Sigmoid colon (tissue), 7 donors: ENCODE results near the gene TTI1. TPM values are rescaled to one million over a fixed set of nuclear protein-coding genes. Genes with fewer than 3 reads are reported as not detected.

ENCODE experiments used
- DNase-seq: peaks from one replicate; pipeline ENCODE4 v3.0.0-alpha.2; 2019
- H3K27ac ChIP-seq, 4 donors: fragments of 200-600 bp; sonication (generic); one replicate each; pipeline ENCODE4 v1.5.1; 2016 to 2019; ENCODE audit warnings: mild to moderate bottlenecking in 1 of 4
- H3K27me3 ChIP-seq, 3 donors: fragments of 200-600 bp; sonication (generic); one replicate each; pipeline ENCODE4 v1.5.1; 2019; ENCODE audit warnings: mild to moderate bottlenecking in 1 of 3
- H3K36me3 ChIP-seq, 4 donors: fragments of 200-600 bp; sonication (generic); one replicate each; pipeline ENCODE4 v1.5.1; 2016 to 2019
- H3K4me1 ChIP-seq, 4 donors: fragments of 200-600 bp; sonication (generic); one replicate each; pipeline ENCODE4 v1.5.1; 2017 to 2019
- H3K4me3 ChIP-seq, 4 donors: fragments of 200-600 bp; sonication (generic); one replicate each; pipeline ENCODE4 v1.5.1; 2017 to 2019; ENCODE audit warnings: mild to moderate bottlenecking in 2 of 4, moderate library complexity in 1 of 4
- H3K9me3 ChIP-seq, 4 donors: fragments of 200-600 bp in 3 of 4; sonication (generic) in 3 of 4; one replicate each; pipeline versions ENCODE4 v1.5.1 to v1.6.1; 2013 to 2019
- CTCF ChIP-seq, 4 experiments: fragments of 450-650 bp in 3 of 4; fragments of 200-600 bp in 1 of 4; IDR thresholded peaks; one replicate each; pipeline ENCODE4 v1.5.1; 2016 to 2019; ENCODE audit warnings: antibody characterized with exemption in 4 of 4, mild to moderate bottlenecking in 3 of 4, moderate library complexity in 2 of 4
- EP300 ChIP-seq, 4 donors: sonication (generic); formaldehyde crosslinking; IDR thresholded peaks; one replicate each; pipeline ENCODE4 v1.6.1; 2017; ENCODE audit warnings: antibody characterized with exemption in 4 of 4
- POLR2A ChIP-seq, 2 donors: fragments of 450-650 bp; IDR thresholded peaks; one replicate each; pipeline ENCODE4 v1.6.1; 2016; ENCODE audit warnings: antibody characterized with exemption in 2 of 2, mild to moderate bottlenecking in 2 of 2, moderate library complexity in 2 of 2
- POLR2AphosphoS5 ChIP-seq, 4 donors: sonication (generic); formaldehyde crosslinking; IDR thresholded peaks; one replicate each; pipeline ENCODE4 v1.6.1; 2017; ENCODE audit warnings: antibody characterized with exemption in 4 of 4
- WGBS, 2 donors: extraction: QIAGEN DNeasy Blood & Tissue Kit; methylation state at CpG; one replicate each; pipeline ENCODE4 v1.1.7; 2013; 5-methylcytosine and 5-hydroxymethylcytosine counted together
- intact Hi-C: fragments of 100-400 bp; cut with DNase I; formaldehyde crosslinking; loops from one replicate; pipeline ENCODE4 v1.15.1; 2023
- polyA plus RNA-seq, 3 donors: library from polyadenylated mRNA; stranded (reverse); fragments of 200-250 nt; gene quantifications; one replicate each; pipeline ENCODE4 v1.2.3, GENCODE V29; 2013
- total RNA-seq, 4 donors: library from RNA; depleted of rRNA; stranded (reverse); fragments of >200 nt; gene quantifications; one replicate each; pipeline ENCODE4 v1.1.0, GENCODE V29; 2016
- donor health status: healthy with polysubstance abuse.
- donor health status: Bipolar disorder and iron deficiency.
- donor health status: healthy.

The TTI1 gene
- total and polyA plus RNA-seq, 7 donors, result 2.4 to 11.7 (median 10.5) TPM

GRCh38 chr20:38001173-38001875, 31.9 kb downstream of the TTI1 start:
- H3K27ac ChIP-seq, result no peak overlapping the region
- DNase-seq, result no peak
- WGBS, 2 donors, result 93% methylated on average over 6 of the region's 6 CpGs
- H3K4me1 ChIP-seq, result peaks cover 0 to 3% (median 1%) of the 10 kb centered on the region in 4 donors
- peaks cover 32 to 92% (median 41%) of the 10 kb centered on the region in 4 donors for H3K36me3 ChIP-seq
- no peaks in the 10 kb centered on the region for H3K27me3 ChIP-seq
- TF ChIP-seq EP300 (IDR thresholded peaks at IDR 0.05) (no peak), CTCF (IDR thresholded peaks at IDR 0.05) (no peak), POLR2AphosphoS5 (IDR thresholded peaks at IDR 0.05) (no peak), POLR2A (IDR thresholded peaks at IDR 0.05) (no peak)
- no peak overlapping the region for H3K4me3 ChIP-seq
- intact Hi-C loops, result no loop called here
- H3K9me3 ChIP-seq, result no peaks in the 10 kb centered on the region

GRCh38 chr20:38000293-38000692, 33.0 kb downstream of the TTI1 start:
- 94% methylated on average over 13 of the region's 13 CpGs for WGBS, 2 donors
- no peak overlapping the region for H3K4me3 ChIP-seq
- peaks cover 0 to 12% (median 5%) of the 10 kb centered on the region in 4 donors for H3K4me1 ChIP-seq
- peaks cover 32 to 98% (median 39%) of the 10 kb centered on the region in 4 donors for H3K36me3 ChIP-seq
- H3K27ac ChIP-seq, result no peak overlapping the region
- H3K27me3 ChIP-seq, result no peaks in the 10 kb centered on the region
- intact Hi-C loops, result no loop called here
- no peak for DNase-seq
- no peaks in the 10 kb centered on the region for H3K9me3 ChIP-seq
- no peak for TF ChIP-seq POLR2AphosphoS5 (IDR thresholded peaks at IDR 0.05)
- no peak for TF ChIP-seq EP300 (IDR thresholded peaks at IDR 0.05)
- TF ChIP-seq CTCF (IDR thresholded peaks at IDR 0.05), result no peak
- no peak for TF ChIP-seq POLR2A (IDR thresholded peaks at IDR 0.05)

GRCh38 chr20:37999526-38000263, 33.6 kb downstream of the TTI1 start:
- H3K9me3 ChIP-seq, result no peaks in the 10 kb centered on the region
- H3K4me1 ChIP-seq, result peaks cover 0 to 12% (median 5%) of the 10 kb centered on the region in 4 donors
- DNase-seq, result no peak
- H3K27ac ChIP-seq, result no peak overlapping the region
- 89 to 91% methylated on average over 15 of the region's 15 CpGs for WGBS, 2 donors
- H3K4me3 ChIP-seq, result no peak overlapping the region
- intact Hi-C loops, result no loop called here
- peaks cover 32 to 98% (median 38%) of the 10 kb centered on the region in 4 donors for H3K36me3 ChIP-seq
- TF ChIP-seq EP300 (IDR thresholded peaks at IDR 0.05), result no peak
- no peak for TF ChIP-seq POLR2A (IDR thresholded peaks at IDR 0.05)
- TF ChIP-seq POLR2AphosphoS5 (IDR thresholded peaks at IDR 0.05), result no peak
- TF ChIP-seq CTCF (IDR thresholded peaks at IDR 0.05), result no peak
- no peaks in the 10 kb centered on the region for H3K27me3 ChIP-seq

- no peak for DNase-seq
- Histone ChIP-seq H3K27ac (no peak overlapping the region), H3K36me3 (peaks cover 32 to 89% (median 36%) of the 10 kb centered on the region in 4 donors), H3K4me3 (no peak overlapping the region), H3K4me1 (peaks cover 0 to 24% (median 15%) of the 10 kb centered on the region in 4 donors), H3K9me3 (no peaks in the 10 kb centered on the region), H3K27me3 (no peaks in the 10 kb centered on the region)
- TF ChIP-seq EP300 (IDR thresholded peaks at IDR 0.05), result no peak
- no peak for TF ChIP-seq CTCF (IDR thresholded peaks at IDR 0.05)
- TF ChIP-seq POLR2A (IDR thresholded peaks at IDR 0.05), result no peak
- no peak for TF ChIP-seq POLR2AphosphoS5 (IDR thresholded peaks at IDR 0.05)
- intact Hi-C loops, result no loop called here
- WGBS, 2 donors, result 94 to 96% methylated on average over 3 of the region's 3 CpGs
These were observed 35.7 kb downstream of the TTI1 start for GRCh38 chr20:37997516-37997915.
